GM18868 (cell line): ENCODE measurements around the gene APOC4.
"Not testable (repeated sequence)": the region's sequence is repeated elsewhere in the genome, so short reads cannot be mapped to it uniquely, and the experiment has no call there.

Experiments
- ATAC-seq: cut with Tn5 transposase; IDR thresholded peaks from one replicate; pipeline ENCODE4 v1.9.1; 2021; ENCODE audit warnings: mild to moderate bottlenecking, moderate library complexity; ENCODE audit not compliant: unreplicated experiment

The APOC4 gene, protein sequence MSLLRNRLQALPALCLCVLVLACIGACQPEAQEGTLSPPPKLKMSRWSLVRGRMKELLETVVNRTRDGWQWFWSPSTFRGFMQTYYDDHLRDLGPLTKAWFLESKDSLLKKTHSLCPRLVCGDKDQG

DNA sequence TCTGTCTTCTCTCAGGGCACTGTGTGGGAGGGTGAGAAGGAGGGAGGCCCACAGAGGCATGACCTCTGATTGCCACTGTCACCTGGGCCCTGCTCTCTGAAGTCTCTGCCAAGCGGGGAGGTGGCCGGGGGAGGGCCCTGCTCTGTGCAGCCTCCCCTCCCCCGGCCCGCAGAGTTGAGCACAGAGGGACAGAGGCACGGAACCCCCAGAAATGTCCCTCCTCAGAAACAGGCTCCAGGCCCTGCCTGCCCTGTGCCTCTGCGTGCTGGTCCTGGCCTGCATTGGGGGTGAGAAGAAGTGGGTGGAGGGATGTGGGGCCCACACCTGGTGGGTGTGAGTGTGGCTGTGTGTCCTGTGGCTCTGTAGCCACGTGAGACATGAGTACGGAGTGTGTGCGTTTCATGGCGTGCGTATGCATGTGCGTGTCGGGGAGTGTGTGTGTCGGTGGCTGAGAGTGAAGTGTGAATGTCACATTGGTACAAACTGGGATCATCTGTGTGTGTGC lies at the start of gene APOC4:
Gene APOC4, plus strand, starts transcription at position 171 of the 505 bp plus-strand sequence. Its CDS starts 41 bp downstream, at position 212.
- ATAC-seq = no peak

DNA sequence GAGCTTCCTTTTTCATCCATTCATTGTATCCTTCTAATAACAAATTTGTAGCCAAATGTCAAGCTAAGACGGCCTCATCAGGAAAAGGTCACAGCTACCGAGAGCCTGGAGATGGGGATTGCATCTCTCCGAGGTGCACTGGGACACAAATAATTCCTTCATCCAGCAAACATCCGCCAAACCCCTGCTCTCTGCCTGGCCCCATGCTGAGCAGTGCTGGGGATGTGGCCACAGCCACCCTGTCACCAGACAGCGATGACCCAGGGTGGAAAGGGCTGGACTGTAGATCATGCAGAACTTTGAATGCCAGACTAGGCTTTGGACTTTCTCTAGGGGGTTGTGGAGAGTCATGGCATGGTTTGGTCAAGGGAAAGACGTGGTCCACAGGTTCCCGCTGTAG lies 49.1 kb upstream of the APOC4 start:
- no peak for ATAC-seq

DNA sequence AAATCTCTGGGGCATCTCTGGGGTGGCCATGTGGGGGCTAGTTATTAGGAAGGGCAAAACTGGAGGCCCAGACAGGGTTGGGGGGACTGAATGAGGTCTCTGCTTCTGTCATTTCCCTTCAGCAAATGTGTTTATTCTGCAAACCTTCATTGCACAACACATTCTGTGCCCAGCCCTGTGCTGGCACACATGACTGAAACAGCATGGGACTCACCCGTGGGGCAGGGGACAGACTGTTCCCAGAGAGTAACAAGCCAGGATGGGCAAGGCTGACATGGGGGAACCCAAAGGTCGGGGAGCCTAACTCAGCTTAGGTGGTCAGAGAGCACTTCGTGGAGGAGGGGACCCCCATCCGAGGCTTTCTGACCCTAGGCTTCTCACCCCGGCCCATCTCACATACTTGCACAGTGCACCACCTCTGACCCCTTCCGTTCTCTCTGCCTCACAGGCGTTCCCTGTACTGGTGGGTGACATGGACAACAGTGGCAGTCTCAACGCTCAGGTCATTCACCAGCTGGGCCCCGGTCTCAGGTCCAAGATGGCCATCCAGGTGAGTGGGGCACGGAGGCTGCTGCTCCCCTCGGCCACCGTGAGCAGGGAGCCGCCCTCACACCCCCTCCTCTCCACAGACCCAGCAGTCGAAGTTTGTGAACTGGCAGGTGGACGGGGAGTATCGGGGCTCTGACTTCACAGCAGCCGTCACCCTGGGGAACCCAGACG lies 48.5 kb upstream of the APOC4 start:
- ATAC-seq = no peak

DNA sequence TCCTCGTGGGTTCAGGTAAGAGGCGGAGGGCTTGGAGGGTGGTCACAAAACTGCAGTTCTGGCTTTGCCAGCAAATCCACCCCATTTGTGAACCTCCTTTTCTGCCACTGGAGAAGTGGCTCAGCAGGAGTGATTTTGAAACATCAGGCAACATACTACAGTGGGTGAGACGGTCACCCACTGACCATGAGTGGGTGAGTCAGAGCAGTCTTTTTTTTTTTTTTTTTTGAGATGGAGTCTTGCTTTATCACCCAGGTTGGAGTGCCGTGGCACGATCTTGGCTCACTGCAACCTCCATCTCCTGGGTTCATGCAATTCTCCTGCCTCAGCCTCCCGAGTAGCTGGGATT lies 48.0 kb upstream of the APOC4 start:
- no peak for ATAC-seq

DNA sequence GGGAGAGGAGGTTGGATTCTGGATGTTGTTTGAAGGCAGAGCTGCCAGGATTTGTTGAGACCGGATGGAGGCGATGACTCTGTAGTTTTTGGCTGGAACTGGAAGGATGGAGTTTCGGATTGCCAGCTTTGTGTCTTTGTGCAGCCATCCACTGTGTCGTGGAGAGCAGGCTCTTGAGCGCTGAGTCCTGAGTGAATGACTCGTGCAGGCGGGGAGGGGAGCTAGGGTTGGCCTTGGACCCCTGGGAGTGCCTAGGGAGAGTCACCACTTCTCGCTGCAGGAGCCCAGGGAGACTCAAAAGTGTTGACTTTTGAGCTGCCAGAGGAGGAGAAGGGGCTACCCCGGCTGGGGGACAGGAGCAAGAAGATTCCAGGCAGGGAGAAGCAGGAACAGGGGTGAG lies 47.1 kb upstream of the APOC4 start:
- no peak for ATAC-seq

DNA sequence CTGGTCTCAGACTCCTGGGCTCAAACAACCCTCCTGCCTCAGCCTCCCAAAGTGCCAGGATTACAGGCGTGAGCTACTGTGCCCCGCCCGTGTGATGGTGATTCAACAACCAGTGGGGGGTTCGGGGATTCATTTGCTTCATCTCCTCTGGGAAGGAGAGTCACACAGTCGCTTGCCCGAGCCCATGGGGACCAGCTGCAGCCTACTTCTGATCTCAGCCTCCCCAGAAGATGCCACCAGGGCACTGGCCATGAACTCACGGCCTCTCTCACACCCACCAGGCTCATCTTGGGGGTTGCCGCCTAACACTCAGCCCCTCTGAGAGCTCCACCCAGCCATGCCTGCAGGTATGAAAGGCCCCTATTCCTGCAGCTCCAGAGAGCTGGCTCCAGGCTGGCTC lies 44.2 kb upstream of the APOC4 start:
- no peak for ATAC-seq

DNA sequence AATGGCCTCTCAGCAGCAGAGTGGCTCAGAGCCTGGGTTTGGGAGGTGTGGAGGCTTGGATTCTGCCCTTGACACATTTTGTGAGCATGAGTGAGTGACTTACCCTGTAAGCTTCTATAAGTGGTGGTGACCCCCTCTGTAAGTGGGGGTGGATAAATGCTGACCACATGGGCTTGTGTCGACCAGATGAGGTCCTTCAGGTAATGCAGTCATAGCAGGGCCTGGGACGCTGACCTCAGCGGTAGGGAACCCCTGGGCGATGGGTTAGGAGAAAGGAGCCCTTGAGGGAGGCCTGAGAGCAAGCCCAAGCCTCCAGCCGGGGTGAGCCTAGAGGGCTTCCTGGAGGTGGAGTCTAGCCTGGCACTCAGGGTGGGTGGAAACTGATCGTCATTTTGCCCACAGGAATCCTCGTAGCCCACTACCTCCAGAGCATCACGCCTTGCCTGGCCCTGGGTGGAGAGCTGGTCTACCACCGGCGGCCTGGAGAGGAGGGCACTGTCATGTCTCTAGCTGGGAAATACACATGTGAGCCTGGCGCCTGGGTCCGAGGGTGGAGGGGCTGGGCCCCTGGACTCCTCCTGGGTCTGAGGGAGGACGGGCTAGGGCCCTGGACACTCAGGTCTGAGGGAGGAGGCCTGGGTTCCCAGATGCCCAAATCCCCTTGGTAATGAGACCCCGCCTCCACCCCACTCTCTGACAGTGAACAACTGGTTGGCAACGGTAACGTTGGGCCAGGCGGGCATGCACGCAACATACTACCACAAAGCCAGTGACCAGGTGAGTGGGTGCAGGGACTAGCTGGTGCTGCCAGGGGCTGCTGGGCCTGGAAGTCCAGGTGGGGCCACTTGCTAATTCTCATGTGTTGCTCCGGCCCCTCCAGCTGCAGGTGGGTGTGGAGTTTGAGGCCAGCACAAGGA lies 41.5 kb upstream of the APOC4 start:
- ATAC-seq = no peak

DNA sequence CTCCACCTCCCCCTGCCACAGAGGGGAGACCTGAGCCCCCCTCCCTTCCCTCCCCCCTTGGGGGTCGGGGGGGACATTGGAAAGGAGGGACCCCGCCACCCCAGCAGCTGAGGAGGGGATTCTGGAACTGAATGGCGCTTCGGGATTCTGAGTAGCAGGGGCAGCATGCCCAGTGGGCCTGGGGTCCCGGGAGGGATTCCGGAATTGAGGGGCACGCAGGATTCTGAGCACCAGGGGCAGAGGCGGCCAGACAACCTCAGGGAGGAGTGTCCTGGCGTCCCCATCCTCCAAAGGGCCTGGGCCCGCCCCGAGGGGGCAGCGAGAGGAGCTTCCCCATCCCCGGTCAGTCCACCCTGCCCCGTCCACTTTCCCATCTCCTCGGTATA lies 38.8 kb upstream of the APOC4 start:
- ATAC-seq = no peak

DNA sequence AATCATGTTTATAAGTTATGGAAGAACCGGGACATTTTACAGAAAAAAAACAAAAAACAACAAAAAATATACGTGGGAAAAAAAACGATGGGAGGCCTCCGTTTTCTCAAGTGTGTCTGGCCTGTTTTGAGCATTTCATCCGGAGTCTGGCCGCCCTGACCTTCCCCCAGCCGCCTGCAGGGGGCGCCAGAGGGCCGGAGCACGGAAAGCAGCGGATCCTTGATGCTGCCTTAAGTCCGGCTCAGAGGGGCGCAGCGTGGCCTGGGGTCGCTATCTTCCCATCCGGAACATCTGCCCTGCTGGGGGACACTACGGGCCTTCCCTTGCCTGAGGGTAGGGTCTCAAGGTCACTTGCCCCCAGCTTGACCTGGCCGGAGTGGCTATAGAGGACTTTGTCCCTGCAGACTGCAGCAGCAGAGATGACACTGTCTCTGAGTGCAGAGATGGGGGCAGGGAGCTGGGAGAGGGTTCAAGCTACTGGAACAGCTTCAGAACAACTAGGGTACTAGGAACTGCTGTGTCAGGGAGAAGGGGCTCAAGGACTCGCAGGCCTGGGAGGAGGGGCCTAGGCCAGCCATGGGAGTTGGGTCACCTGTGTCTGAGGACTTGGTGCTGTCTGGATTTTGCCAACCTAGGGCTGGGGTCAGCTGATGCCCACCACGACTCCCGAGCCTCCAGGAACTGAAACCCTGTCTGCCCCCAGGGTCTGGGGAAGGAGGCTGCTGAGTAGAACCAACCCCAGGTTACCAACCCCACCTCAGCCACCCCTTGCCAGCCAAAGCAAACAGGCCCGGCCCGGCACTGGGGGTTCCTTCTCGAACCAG lies 38.2 kb upstream of the APOC4 start:
- ATAC-seq = no peak

DNA sequence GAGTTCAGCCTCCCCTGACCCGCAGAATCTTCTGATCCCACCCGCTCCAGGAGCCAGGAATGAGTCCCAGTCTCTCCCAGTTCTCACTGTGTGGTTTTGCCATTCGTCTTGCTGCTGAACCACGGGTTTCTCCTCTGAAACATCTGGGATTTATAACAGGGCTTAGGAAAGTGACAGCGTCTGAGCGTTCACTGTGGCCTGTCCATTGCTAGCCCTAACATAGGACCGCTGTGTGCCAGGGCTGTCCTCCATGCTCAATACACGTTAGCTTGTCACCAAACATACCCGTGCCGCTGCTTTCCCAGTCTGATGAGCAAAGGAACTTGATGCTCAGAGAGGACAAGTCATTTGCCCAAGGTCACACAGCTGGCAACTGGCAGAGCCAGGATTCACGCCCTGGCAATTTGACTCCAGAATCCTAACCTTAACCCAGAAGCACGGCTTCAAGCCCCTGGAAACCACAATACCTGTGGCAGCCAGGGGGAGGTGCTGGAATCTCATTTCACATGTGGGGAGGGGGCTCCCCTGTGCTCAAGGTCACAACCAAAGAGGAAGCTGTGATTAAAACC lies 37.5 kb upstream of the APOC4 start:
- ATAC-seq = no peak

DNA sequence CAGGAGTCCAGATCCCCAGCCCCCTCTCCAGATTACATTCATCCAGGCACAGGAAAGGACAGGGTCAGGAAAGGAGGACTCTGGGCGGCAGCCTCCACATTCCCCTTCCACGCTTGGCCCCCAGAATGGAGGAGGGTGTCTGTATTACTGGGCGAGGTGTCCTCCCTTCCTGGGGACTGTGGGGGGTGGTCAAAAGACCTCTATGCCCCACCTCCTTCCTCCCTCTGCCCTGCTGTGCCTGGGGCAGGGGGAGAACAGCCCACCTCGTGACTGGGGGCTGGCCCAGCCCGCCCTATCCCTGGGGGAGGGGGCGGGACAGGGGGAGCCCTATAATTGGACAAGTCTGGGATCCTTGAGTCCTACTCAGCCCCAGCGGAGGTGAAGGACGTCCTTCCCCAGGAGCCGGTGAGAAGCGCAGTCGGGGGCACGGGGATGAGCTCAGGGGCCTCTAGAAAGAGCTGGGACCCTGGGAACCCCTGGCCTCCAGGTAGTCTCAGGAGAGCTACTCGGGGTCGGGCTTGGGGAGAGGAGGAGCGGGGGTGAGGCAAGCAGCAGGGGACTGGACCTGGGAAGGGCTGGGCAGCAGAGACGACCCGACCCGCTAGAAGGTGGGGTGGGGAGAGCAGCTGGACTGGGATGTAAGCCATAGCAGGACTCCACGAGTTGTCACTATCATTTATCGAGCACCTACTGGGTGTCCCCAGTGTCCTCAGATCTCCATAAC lies 36.4 kb upstream of the APOC4 start, which contains the start of gene APOE:
Gene APOE, plus strand, starts transcription at position 360 of the 724 bp plus-strand sequence. CDS start 829 bp downstream, outside the sequence.
- no peak for ATAC-seq

DNA sequence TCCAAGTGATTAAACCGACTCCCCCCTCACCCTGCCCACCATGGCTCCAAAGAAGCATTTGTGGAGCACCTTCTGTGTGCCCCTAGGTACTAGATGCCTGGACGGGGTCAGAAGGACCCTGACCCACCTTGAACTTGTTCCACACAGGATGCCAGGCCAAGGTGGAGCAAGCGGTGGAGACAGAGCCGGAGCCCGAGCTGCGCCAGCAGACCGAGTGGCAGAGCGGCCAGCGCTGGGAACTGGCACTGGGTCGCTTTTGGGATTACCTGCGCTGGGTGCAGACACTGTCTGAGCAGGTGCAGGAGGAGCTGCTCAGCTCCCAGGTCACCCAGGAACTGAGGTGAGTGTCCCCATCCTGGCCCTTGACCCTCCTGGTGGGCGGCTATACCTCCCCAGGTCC lies 34.4 kb upstream of the APOC4 start:
- ATAC-seq = no peak

DNA sequence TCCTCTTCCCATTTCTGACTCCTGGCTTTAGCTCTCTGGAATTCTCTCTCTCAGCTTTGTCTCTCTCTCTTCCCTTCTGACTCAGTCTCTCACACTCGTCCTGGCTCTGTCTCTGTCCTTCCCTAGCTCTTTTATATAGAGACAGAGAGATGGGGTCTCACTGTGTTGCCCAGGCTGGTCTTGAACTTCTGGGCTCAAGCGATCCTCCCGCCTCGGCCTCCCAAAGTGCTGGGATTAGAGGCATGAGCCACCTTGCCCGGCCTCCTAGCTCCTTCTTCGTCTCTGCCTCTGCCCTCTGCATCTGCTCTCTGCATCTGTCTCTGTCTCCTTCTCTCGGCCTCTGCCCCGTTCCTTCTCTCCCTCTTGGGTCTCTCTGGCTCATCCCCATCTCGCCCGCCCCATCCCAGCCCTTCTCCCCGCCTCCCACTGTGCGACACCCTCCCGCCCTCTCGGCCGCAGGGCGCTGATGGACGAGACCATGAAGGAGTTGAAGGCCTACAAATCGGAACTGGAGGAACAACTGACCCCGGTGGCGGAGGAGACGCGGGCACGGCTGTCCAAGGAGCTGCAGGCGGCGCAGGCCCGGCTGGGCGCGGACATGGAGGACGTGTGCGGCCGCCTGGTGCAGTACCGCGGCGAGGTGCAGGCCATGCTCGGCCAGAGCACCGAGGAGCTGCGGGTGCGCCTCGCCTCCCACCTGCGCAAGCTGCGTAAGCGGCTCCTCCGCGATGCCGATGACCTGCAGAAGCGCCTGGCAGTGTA lies 33.8 kb upstream of the APOC4 start:
- no peak for ATAC-seq

DNA sequence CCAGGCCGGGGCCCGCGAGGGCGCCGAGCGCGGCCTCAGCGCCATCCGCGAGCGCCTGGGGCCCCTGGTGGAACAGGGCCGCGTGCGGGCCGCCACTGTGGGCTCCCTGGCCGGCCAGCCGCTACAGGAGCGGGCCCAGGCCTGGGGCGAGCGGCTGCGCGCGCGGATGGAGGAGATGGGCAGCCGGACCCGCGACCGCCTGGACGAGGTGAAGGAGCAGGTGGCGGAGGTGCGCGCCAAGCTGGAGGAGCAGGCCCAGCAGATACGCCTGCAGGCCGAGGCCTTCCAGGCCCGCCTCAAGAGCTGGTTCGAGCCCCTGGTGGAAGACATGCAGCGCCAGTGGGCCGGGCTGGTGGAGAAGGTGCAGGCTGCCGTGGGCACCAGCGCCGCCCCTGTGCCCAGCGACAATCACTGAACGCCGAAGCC lies 33.2 kb upstream of the APOC4 start:
- no peak for ATAC-seq

DNA sequence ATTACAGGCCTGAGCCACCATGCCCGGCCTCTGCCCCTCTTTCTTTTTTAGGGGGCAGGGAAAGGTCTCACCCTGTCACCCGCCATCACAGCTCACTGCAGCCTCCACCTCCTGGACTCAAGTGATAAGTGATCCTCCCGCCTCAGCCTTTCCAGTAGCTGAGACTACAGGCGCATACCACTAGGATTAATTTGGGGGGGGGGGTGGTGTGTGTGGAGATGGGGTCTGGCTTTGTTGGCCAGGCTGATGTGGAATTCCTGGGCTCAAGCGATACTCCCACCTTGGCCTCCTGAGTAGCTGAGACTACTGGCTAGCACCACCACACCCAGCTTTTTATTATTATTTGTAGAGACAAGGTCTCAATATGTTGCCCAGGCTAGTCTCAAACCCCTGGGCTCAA lies 32.3 kb upstream of the APOC4 start:
- ATAC-seq = no peak

DNA sequence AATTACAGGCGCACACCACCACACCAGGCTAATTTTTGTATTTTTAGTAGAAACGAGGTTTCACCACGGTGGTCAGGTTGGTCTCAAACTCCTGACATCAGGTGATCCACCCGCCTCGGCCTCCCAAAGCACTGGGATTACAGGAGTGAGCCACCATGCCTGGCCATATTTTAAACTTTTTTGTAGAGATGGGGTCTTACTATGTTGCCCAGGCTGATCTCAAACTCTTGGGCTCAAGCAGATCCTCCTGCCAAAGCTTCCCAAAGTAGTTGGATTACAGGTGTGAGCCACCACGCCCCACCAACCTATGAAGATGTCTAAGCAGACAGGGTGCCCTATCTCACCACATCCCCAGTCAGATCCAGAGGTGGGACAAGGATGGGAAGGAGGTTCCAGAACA lies 30.1 kb upstream of the APOC4 start:
- not testable (repeated sequence) for ATAC-seq

DNA sequence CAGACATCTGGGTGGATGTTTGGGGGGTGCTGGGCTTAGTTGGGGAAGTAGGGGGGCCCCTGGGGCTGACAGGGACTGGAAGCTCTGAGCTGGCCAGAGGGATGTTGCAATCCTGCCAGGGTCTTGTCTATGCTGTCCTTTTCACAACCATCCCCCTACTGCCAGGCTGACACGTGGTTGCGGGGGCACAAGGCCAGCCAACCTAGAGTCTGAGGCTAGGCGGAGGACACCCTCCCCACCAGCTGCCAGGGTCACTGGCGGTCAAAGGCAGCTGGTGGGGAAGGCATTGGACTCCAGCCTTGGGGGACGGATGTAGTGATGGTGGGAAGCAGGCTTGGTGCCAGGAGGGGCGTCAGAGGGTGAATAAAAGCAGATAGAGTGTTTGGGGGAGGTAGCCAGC lies 29.2 kb upstream of the APOC4 start:
- ATAC-seq = no peak

DNA sequence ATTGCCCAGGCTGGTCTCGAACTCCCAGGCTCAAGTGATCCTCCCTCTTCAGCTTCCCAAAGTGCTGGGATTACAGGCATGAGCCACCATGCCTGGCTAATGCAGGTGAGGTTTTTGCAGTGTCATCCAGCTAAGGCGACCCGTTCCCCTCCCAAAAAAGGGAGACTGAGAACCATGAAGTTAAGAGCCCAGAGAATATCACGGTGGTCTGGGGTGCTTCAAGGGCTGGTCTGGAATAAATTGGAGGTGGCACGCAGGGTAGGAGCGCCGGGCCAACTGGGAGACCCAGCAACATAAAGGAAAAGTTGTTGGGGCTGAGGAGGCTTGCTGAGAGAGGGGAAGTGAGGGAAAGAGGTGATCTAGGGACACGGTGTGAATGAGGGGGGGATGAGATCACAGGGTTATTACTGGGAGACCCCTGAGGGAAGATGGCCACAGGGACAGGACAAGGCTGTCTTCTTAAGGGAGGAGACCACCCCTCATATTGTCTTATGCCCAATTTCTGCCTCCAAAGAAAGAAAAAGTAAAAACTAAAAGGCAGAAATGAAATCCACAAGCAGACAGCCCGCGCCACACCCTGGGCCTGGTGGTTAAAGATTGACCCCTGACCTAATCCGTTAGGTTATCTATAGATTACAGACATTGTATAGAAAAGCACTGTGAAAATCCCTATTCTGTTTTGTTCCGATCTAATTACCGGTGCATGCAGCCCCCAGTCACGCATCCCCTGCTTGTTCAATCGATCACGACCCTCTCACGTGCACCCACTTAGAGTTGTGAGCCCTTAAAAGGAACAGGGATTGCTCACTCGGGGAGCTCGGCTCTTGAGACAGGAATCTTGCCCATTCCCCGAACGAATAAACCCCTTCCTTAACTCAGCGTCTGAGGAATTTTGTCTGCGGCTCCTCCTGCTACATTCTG lies 28.3 kb upstream of the APOC4 start:
- not testable (repeated sequence) for ATAC-seq
